ENCODE data around the gene PFN2. TPM values are rescaled to one million over a fixed set of nuclear protein-coding genes. Genes with fewer than 3 reads are reported as not detected.

The PFN2 gene
- total and polyA plus RNA-seq, 12 donors, result 13.4 to 148 (median 43.4) TPM

GRCh38 chr3:150013801-150014200 is 43.1 kb upstream of the PFN2 start:
- Histone ChIP-seq H3K36me3 (replicated peaks in 1 of 2) (no peaks in the 10 kb centered on the region), H3K4me3 (no peak overlapping the region), H3K9me3 (replicated peaks in 1 of 3) (no peaks in the 10 kb centered on the region), H3K4me1 (replicated peaks in 1 of 2) (no peaks in the 10 kb centered on the region), H3K27me3 (no peaks in the 10 kb centered on the region), H3K27ac (no peak overlapping the region)
- no peak for DNase-seq
- intact Hi-C loops (cut with DNase I), result no loop called here
- TF ChIP-seq, protein P1, sequence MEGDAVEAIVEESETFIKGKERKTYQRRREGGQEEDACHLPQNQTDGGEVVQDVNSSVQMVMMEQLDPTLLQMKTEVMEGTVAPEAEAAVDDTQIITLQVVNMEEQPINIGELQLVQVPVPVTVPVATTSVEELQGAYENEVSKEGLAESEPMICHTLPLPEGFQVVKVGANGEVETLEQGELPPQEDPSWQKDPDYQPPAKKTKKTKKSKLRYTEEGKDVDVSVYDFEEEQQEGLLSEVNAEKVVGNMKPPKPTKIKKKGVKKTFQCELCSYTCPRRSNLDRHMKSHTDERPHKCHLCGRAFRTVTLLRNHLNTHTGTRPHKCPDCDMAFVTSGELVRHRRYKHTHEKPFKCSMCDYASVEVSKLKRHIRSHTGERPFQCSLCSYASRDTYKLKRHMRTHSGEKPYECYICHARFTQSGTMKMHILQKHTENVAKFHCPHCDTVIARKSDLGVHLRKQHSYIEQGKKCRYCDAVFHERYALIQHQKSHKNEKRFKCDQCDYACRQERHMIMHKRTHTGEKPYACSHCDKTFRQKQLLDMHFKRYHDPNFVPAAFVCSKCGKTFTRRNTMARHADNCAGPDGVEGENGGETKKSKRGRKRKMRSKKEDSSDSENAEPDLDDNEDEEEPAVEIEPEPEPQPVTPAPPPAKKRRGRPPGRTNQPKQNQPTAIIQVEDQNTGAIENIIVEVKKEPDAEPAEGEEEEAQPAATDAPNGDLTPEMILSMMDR (IDR thresholded peaks at IDR 0.05), result no peak
- TF ChIP-seq POLR2A (IDR thresholded peaks at IDR 0.05), result no peak
- 87 to 99% (median 94%) methylated on average over 2 of the region's 2 CpGs for WGBS, 4 donors

DNA sequence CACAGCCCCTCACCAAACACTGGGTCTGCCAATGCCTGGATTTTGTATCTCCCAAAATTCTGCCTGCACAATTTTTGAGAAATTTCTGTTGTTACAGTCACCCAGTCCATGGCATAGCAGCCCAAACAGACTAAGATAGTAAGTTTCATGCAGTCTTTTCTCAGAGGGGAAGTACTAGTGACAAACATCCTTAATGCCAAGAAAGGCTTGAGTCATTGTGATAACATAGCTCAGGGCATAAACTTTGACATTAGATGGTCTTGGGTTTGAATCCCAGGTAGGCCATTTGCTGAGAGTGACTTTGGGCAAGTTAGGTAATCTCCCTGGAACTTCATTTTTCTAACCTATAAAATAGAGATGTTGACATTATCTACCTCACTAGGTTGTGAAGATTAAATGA is 36.1 kb upstream of the PFN2 start:
- Histone ChIP-seq H3K9me3 (replicated peaks in 1 of 3) (no peaks in the 10 kb centered on the region), H3K27ac (no peak overlapping the region), H3K4me3 (no peak overlapping the region), H3K27me3 (no peaks in the 10 kb centered on the region), H3K4me1 (replicated peaks in 1 of 2) (no peaks in the 10 kb centered on the region), H3K36me3 (replicated peaks in 1 of 2) (no peaks in the 10 kb centered on the region)
- intact Hi-C loops (cut with DNase I), result no loop called here
- no peak for TF ChIP-seq POLR2A (IDR thresholded peaks at IDR 0.05)
- TF ChIP-seq, protein P1 (IDR thresholded peaks at IDR 0.05), result no peak
- no peak for DNase-seq

- no peaks in the 10 kb centered on the region for H3K36me3 ChIP-seq (replicated peaks in 1 of 2)
- no peak overlapping the region for H3K27ac ChIP-seq
- DNase-seq, result no peak
- TF ChIP-seq, protein P1 (IDR thresholded peaks at IDR 0.05), result no peak
- TF ChIP-seq POLR2A (IDR thresholded peaks at IDR 0.05), result no peak
- WGBS, 4 donors, result 54 to 77% (median 65%) methylated on average over 4 of the region's 4 CpGs
- H3K9me3 ChIP-seq (replicated peaks in 1 of 3), result no peaks in the 10 kb centered on the region
- intact Hi-C loops (cut with DNase I), result no loop called here
- no peak overlapping the region for H3K4me3 ChIP-seq
- no peaks in the 10 kb centered on the region for H3K27me3 ChIP-seq
- no peaks in the 10 kb centered on the region for H3K4me1 ChIP-seq (replicated peaks in 1 of 2)
Observed at GRCh38 chr3:150005243-150006112, 34.8 kb upstream of the PFN2 start.

GRCh38 chr3:150000641-150001040 is 29.9 kb upstream of the PFN2 start:
- H3K27me3 ChIP-seq, result no peaks in the 10 kb centered on the region
- no peak for DNase-seq
- no peak overlapping the region for H3K4me3 ChIP-seq
- no peaks in the 10 kb centered on the region for H3K4me1 ChIP-seq (replicated peaks in 1 of 2)
- no peaks in the 10 kb centered on the region for H3K36me3 ChIP-seq (replicated peaks in 1 of 2)
- H3K27ac ChIP-seq, result no peak overlapping the region
- peaks cover 0 to 4% (median 0%) of the 10 kb centered on the region in 3 donors for H3K9me3 ChIP-seq (replicated peaks in 1 of 3)
- TF ChIP-seq, protein P1 (IDR thresholded peaks at IDR 0.05), result no peak
- no peak for TF ChIP-seq POLR2A (IDR thresholded peaks at IDR 0.05)
- intact Hi-C loops (cut with DNase I), result no loop called here
